ENCODE measurements around the gene DCDC2C.
"Not testable (repeated sequence)": the region's sequence is repeated elsewhere in the genome, so short reads cannot be mapped to it uniquely, and the experiment has no call there.

Gene DCDC2C

GRCh38 chr2:3703236-3703756 is at the start of gene DCDC2C:
Gene DCDC2C, plus strand, starts transcription at chr2:3703575. Its CDS starts 177 bp downstream, at chr2:3703752.
- in situ Hi-C loops (cut with MboI; ENCODE audit: low sequenced_read_pairs): no loop called here

- in situ Hi-C loops (cut with MboI; ENCODE audit: low sequenced_read_pairs): no loop called here
Measured at GRCh38 chr2:3654011-3654410, 49.4 kb upstream of the DCDC2C start.

GRCh38 chr2:3654531-3655225 is 48.7 kb upstream of the DCDC2C start:
- in situ Hi-C loops (cut with MboI; ENCODE audit: low sequenced_read_pairs): no loop called here

DNA sequence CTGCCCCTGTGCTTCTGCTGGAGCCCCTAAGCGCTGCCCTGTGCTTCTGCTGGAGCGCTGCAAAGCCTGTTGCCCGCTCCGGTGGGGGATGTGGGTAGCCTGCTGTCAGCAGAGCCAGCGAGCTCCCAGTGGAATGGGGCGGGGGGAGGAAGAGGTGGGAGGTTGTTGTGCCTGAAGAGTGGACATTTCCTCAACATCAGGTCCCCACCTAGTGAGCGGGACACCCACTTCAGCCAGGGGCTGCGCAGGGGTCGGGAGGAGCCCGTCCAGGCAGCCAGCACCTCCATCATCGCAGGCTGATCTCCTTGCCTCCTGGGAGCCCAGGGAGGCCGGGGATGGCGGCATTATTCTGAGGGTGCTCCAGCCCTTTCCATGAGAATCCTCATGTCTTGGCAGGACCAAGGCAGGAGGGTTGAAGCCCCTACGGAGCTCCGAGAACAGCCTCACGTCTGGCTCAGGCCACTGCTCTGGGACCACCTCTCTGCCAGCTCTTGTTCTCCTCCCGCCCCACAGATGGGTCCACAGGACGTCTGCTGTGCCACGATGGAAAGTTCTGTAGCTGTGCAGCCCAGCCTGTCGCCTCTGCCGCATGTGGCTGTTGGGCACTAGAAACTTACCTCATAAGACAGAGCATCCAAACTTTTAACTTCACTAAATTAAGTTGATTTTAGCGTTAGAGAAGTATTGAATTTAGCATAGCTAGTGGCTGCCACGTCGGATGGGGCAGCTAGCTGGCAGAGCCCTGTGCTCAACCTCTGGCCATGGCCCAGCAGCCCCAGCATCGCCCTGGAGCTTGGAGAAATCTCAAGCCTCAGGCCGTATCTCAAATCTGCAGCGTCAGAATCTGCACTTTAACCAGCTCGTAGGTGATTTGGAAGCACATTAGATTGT is 47.3 kb upstream of the DCDC2C start:
- in situ Hi-C loops (cut with MboI; ENCODE audit: low sequenced_read_pairs): no loop called here

GRCh38 chr2:3656762-3657721 is 46.3 kb upstream of the DCDC2C start:
- in situ Hi-C loops (cut with MboI; ENCODE audit: low sequenced_read_pairs): no loop called here

DNA sequence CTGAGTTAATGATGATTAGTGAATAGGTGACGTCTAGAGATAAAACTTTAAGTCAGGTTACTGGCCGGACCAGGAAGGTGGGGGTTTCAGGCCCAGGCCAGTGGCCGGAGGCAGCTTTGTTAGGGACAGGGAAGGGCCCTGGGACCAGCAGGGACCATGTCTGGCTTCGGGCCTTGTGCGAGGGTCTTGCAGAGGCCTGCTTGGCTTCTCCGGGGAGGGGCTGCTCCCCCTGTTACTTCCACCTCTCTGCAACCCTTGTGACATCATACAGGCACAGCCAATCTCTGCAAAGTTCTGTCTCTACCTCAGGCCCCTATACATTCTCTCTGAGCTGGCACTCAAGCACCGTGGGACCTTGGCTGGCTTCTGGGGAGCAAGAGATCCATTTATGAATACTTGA is 45.5 kb upstream of the DCDC2C start, which contains the start of gene ALLC:
ALLC (plus strand) TSS at position 320 of the 400 bp plus-strand sequence. CDS start 12,958 bp downstream, outside the sequence.
- in situ Hi-C loops (cut with MboI; ENCODE audit: low sequenced_read_pairs): no loop called here

GRCh38 chr2:3659447-3660432 is 43.6 kb upstream of the DCDC2C start:
- in situ Hi-C loops (cut with MboI; ENCODE audit: low sequenced_read_pairs): no loop called here

GRCh38 chr2:3660640-3661039 is 42.7 kb upstream of the DCDC2C start:
- in situ Hi-C loops (cut with MboI; ENCODE audit: low sequenced_read_pairs): not testable (repeated sequence)

- in situ Hi-C loops (cut with MboI; ENCODE audit: low sequenced_read_pairs): no loop called here
Measured at GRCh38 chr2:3661149-3661660, 42.2 kb upstream of the DCDC2C start.

- in situ Hi-C loops (cut with MboI; ENCODE audit: low sequenced_read_pairs): no loop called here
Measured at GRCh38 chr2:3662239-3662638, 41.1 kb upstream of the DCDC2C start.

GRCh38 chr2:3664118-3664517 is 39.3 kb upstream of the DCDC2C start:
- in situ Hi-C loops (cut with MboI; ENCODE audit: low sequenced_read_pairs): no loop called here

DNA sequence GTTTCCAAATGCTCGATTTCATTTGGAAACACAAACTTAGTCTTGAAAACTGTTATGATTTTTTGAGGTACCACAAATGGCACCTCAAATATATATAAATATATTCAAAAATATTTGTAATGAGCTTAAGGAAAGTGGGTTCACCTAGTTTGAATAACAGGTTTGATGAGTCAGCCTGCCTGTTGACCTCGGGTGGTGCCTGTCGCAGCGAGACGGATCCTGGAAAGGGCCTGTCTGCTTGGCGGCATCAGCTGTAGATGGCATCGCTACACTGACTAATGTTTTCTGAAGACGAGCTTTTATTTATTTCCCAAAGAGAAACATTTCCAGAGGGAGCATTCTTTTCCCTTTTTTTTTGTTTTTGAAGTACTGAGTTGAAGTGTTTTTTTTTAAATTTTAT is 38.5 kb upstream of the DCDC2C start:
- in situ Hi-C loops (cut with MboI; ENCODE audit: low sequenced_read_pairs): no loop called here

DNA sequence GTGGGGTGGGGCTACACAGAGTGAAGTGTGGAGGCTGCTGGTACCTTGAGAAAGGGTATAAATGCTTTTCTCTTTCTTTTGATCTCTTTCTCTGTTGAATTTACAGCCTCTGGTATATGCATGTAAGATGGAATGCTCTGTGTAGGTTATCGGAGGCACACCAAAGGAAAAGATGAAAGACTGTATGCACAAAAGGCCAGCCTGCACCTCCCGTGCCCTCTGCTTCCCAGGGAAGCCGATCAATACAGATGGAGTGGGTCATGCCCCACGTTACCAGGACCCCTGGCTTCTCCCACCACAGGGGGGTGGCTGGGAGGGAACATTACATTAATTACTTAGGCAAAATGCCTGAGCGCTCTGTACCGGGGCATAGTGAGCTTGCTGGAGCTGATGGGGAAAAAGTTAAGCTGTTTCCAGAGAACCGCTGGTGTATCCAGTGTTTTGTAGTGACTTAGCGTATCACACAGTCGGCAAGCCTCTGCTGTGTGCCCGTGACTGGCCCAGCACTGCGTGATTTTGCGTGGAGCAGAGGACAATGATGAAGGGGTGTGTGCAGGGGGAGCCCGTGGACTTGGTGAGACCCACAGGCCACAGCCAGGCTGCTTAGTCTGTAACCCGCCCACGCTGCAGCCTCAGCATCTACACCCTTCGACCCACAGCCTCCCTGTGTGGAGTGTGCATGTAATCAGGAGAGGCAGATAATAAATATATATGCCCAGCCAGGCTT is 37.3 kb upstream of the DCDC2C start:
- in situ Hi-C loops (cut with MboI; ENCODE audit: low sequenced_read_pairs): no loop called here

GRCh38 chr2:3666613-3666975 is 36.8 kb upstream of the DCDC2C start:
- in situ Hi-C loops (cut with MboI; ENCODE audit: low sequenced_read_pairs): no loop called here

DNA sequence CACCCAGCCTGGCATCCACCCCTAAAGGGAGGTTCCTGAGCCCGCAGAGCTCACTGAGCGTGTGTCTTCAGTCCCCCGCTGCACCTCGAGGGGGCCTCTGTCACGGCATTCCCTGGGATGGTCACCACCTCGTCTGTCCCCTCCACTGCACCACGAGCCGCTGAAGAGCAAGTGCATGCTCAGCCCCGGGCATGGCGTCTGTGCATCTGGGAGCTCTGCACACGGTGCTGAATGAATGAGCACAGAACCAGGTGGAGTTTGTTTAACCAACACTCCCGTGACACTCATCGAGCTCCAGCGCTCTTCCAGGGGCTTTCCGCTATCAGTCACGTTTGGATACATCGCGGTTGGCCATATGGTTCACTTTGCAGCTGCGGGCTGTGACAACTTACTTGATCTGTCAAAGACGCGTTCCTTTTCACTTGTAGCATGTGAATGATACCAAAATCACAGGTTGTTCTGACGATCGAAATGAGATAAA is 36.2 kb upstream of the DCDC2C start:
- in situ Hi-C loops (cut with MboI; ENCODE audit: low sequenced_read_pairs): no loop called here

DNA sequence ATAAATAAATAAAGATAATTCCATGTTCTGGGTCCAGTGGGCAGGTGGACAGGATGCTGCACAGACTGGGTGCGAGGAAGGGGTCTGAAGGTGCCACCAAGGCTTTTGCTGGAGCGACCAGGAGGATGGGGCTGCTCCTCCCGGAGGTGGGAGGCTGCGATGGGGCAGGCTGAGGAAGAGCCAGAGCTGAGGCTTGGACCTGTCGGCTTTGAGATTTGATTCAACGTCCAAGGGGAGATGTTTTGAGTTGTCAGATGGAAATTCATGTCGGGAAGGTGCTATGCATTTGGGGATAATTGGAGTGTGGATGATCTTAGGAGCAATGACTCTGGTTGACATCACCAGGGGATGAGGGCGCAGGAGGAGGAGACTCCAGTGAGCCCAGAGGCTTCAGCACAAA is 33.7 kb upstream of the DCDC2C start:
- in situ Hi-C loops (cut with MboI; ENCODE audit: low sequenced_read_pairs): no loop called here

GRCh38 chr2:3670376-3670775 is 33.0 kb upstream of the DCDC2C start:
- in situ Hi-C loops (cut with MboI; ENCODE audit: low sequenced_read_pairs): no loop called here

- in situ Hi-C loops (cut with MboI; ENCODE audit: low sequenced_read_pairs): no loop called here
Measured at GRCh38 chr2:3670941-3671340, 32.4 kb upstream of the DCDC2C start.
